Esophagus muscularis mucosa (tissue), 4 donors: ENCODE results near the gene CD34. TPM values are rescaled to one million over a fixed set of nuclear protein-coding genes. Genes with fewer than 3 reads are reported as not detected.

Source experiments
- DNase-seq: peaks from one replicate; pipeline ENCODE4 v3.0.0-alpha.2; 2017; ENCODE audit errors: extremely low spot score
- H3K27ac ChIP-seq, 4 donors: fragments of 200-600 bp; sonication (generic); replicated peaks in 1 of 4; 1 replicate in 3 of 4; 2 replicates in 1 of 4; pipeline ENCODE4 v1.5.1; 2016 to 2019; ENCODE audit warnings: mild to moderate bottlenecking in 1 of 4
- H3K27me3 ChIP-seq, 4 donors: fragments of 200-600 bp; sonication (generic); one replicate each; pipeline versions ENCODE4 v1.5.1 to v1.6.0; 2016 to 2019
- H3K36me3 ChIP-seq, 4 donors: fragments of 200-600 bp; sonication (generic); one replicate each; pipeline ENCODE4 v1.5.1; 2016 to 2019
- H3K4me1 ChIP-seq, 4 donors: fragments of 200-600 bp; sonication (generic); one replicate each; pipeline ENCODE4 v1.5.1; 2016 to 2019
- H3K4me3 ChIP-seq, 4 donors: fragments of 200-600 bp; sonication (generic); 1 replicate in 2 of 4; 2 replicates in 2 of 4; pipeline ENCODE4 v1.5.1; 2016 to 2019; ENCODE audit warnings: mild to moderate bottlenecking in 4 of 4, moderate library complexity in 1 of 4
- H3K9me3 ChIP-seq, 4 donors: fragments of 200-600 bp; sonication (generic); 1 replicate in 3 of 4; 2 replicates in 1 of 4; pipeline ENCODE4 v1.5.1; 2016 to 2019
- EP300 ChIP-seq: sonication (generic); formaldehyde crosslinking; IDR thresholded peaks from one replicate; pipeline ENCODE4 v1.6.1; 2017; ENCODE audit warnings: antibody characterized with exemption
- POLR2A ChIP-seq: fragments of 450-650 bp; IDR thresholded peaks from one replicate; pipeline ENCODE4 v1.6.1; 2017; ENCODE audit warnings: antibody characterized with exemption, moderate library complexity, mild to moderate bottlenecking, low read depth
- POLR2AphosphoS5 ChIP-seq, 2 donors: sonication (generic); formaldehyde crosslinking; IDR thresholded peaks; one replicate each; pipeline ENCODE4 v1.6.1; 2017; ENCODE audit warnings: antibody characterized with exemption in 2 of 2
- WGBS: methylation state at CpG from one replicate; pipeline ENCODE4 v1.1.5; 2018; 5-methylcytosine and 5-hydroxymethylcytosine counted together
- intact Hi-C: fragments of 100-400 bp; cut with DNase I; formaldehyde crosslinking; loops from one replicate; pipeline ENCODE4 v1.15.1; 2023
- total RNA-seq, 4 donors: library from RNA; depleted of rRNA; stranded (reverse); fragments of >200 nt; gene quantifications; one replicate each; pipeline versions ENCODE4 v1.1.0 to v1.2.1, GENCODE V29; 2016
- TF ChIP-seq, protein P1 (sequence below), 3 experiments: fragments of 200-600 bp in 2 of 3; fragments of 450-650 bp in 1 of 3; sonication (generic) in 2 of 3; IDR thresholded peaks; one replicate each; pipeline ENCODE4 v1.5.1; 2017 to 2019; ENCODE audit warnings: antibody characterized with exemption in 3 of 3, mild to moderate bottlenecking in 2 of 3, moderate library complexity in 1 of 3

The CD34 gene
- total RNA-seq, 4 donors from 2014 or later: 70.2 to 136 (median 93.3) TPM

DNA sequence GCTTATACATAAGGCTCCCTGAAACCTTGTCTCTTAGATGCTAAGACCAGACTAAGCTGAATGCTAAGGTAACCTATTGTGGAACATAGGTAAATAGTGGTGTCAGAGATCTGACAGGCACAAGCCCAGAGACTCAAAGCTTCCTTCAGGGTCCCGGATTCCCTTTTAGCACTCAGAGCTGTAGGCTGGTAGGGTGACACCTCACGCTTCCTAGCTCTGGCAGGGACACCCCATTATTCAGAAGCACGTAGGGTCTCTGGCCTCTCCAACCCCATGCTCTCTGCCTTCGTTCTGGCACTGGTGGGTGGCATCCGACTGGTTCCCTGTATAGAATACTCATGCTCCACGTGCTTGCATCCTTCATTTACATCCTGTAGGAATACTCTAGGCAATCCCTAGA is 68.4 kb downstream of the CD34 start:
- intact Hi-C loops: no loop called here
- Histone ChIP-seq H3K4me3 (no peak overlapping the region), H3K4me1 (peaks cover 61 to 94% (median 87%) of the 10 kb centered on the region in 4 donors), H3K9me3 (no peaks in the 10 kb centered on the region), H3K27ac (no peak overlapping the region), H3K36me3 (peaks cover 0 to 9% (median 2%) of the 10 kb centered on the region in 4 donors), H3K27me3 (no peaks in the 10 kb centered on the region)
- WGBS: 87% methylated on average over 6 of the region's 6 CpGs
- no peak for TF ChIP-seq POLR2AphosphoS5 (IDR thresholded peaks at IDR 0.05)
- TF ChIP-seq EP300: no peak
- no peak for TF ChIP-seq POLR2A
- TF ChIP-seq, protein P1, sequence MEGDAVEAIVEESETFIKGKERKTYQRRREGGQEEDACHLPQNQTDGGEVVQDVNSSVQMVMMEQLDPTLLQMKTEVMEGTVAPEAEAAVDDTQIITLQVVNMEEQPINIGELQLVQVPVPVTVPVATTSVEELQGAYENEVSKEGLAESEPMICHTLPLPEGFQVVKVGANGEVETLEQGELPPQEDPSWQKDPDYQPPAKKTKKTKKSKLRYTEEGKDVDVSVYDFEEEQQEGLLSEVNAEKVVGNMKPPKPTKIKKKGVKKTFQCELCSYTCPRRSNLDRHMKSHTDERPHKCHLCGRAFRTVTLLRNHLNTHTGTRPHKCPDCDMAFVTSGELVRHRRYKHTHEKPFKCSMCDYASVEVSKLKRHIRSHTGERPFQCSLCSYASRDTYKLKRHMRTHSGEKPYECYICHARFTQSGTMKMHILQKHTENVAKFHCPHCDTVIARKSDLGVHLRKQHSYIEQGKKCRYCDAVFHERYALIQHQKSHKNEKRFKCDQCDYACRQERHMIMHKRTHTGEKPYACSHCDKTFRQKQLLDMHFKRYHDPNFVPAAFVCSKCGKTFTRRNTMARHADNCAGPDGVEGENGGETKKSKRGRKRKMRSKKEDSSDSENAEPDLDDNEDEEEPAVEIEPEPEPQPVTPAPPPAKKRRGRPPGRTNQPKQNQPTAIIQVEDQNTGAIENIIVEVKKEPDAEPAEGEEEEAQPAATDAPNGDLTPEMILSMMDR (IDR thresholded peaks at IDR 0.05): no peak
- no peak for DNase-seq

DNA sequence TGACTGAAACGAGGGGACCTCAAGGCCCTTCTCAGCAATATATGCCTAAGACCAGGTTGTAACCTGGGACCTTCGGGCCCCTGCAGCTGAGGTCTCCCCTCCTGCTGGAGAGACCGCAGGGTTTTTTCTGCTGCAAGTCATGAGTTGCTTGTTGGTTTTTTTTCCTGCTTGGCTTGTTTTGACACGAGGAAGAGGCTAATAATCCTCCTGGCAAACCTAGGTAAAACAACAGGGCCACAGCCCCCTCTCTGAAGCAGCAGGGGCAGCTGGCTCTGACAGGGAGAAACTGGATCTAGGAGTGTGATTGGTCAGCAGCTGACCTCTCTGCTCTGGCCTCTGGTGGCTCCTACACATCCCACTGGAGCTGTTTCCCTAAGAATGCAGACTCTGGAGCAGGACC is 69.0 kb downstream of the CD34 start:
- DNase-seq: no peak
- Histone ChIP-seq H3K27ac (peak overlapping the region in 1 of 4 donors; percentile 22), H3K4me1 (peaks cover 63 to 94% (median 88%) of the 10 kb centered on the region in 4 donors), H3K27me3 (no peaks in the 10 kb centered on the region), H3K4me3 (no peak overlapping the region), H3K36me3 (peaks cover 0 to 9% (median 2%) of the 10 kb centered on the region in 4 donors), H3K9me3 (no peaks in the 10 kb centered on the region)
- intact Hi-C loops: no loop called here
- 81% methylated on average over 3 of the region's 4 CpGs for WGBS
- TF ChIP-seq, protein P1 (IDR thresholded peaks at IDR 0.05): no peak

DNA sequence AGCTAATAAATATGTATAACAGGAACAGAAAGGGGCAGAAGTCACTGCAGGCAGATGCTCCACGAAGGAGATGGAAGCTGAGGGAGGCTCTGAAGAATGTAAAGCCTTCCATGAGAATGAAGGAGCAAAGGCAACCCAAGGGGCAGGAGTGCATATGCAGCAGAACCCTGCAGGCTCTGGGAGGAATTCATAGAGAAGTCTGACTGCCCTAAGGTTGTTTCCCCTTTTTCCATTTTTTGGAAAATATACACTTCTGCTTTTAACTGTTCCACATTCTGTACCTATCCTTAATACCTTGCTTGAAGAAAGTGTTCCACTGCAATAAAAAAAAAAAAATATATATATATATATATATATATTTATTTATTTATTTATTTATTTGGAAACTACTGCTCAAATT is 69.6 kb downstream of the CD34 start:
- no peak overlapping the region for H3K27ac ChIP-seq
- 43% methylated on average over 1 of the region's 1 CpG for WGBS
- H3K4me1 ChIP-seq: peaks cover 67 to 96% (median 91%) of the 10 kb centered on the region in 4 donors
- H3K27me3 ChIP-seq: no peaks in the 10 kb centered on the region
- no peaks in the 10 kb centered on the region for H3K9me3 ChIP-seq
- DNase-seq: no peak
- intact Hi-C loops: no loop called here
- H3K4me3 ChIP-seq: no peak overlapping the region
- peaks cover 0 to 9% (median 2%) of the 10 kb centered on the region in 4 donors for H3K36me3 ChIP-seq
- TF ChIP-seq, protein P1 (IDR thresholded peaks at IDR 0.05): no peak

DNA sequence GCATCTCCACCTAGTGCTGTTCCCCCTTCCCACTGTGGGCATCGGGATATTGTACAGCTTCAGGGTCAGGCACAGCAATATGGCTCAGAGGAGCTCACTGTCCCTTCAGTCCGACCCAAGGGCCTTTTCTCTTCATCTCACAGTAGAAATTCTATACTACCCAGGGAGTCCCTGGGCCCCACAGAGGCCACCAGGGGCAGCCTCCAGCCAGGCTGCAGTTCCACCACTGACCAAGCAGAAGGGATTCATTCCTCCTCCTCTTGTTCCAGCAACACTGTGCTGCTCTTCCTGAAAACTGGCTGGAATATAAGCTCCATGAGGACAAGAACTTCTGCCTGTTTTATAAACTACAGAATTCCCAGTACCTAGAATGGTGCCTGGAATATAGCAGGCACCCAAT is 70.5 kb downstream of the CD34 start:
- no peak for DNase-seq
- H3K4me3 ChIP-seq: no peak overlapping the region
- H3K4me1 ChIP-seq: peaks cover 67 to 96% (median 91%) of the 10 kb centered on the region in 4 donors
- H3K36me3 ChIP-seq: peaks cover 0 to 9% (median 3%) of the 10 kb centered on the region in 4 donors
- peak overlapping the region; percentile 7 to 98 (median 33) for H3K27ac ChIP-seq
- no peak for TF ChIP-seq POLR2A
- no peak for TF ChIP-seq EP300
- TF ChIP-seq, protein P1 (IDR thresholded peaks at IDR 0.05): peak in 1 of 3 experiments; percentile 7
- TF ChIP-seq POLR2AphosphoS5 (IDR thresholded peaks at IDR 0.05): no peak
- no peaks in the 10 kb centered on the region for H3K27me3 ChIP-seq
- WGBS: 83% methylated on average over 2 of the region's 2 CpGs
- intact Hi-C loops: no loop called here
- no peaks in the 10 kb centered on the region for H3K9me3 ChIP-seq

DNA sequence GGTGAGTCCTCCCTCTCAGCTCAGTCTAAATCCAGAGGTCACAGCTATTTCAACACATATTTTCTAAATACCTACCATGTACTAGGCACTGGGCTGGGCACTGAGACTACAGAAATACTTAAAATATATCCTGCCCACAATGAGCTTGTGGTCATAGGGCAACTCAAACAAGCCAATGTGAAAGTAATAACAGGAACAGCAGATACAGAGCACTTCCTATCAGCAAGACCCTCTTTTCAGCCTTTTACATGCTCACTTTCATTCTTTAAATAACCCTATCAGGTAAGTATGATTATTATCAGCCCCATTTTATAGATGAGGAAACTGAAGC is 71.9 kb downstream of the CD34 start:
- H3K4me1 ChIP-seq: peaks cover 67 to 96% (median 91%) of the 10 kb centered on the region in 4 donors
- no peaks in the 10 kb centered on the region for H3K27me3 ChIP-seq
- peaks cover 0 to 9% (median 4%) of the 10 kb centered on the region in 4 donors for H3K36me3 ChIP-seq
- no peak for DNase-seq
- intact Hi-C loops: no loop called here
- no peaks in the 10 kb centered on the region for H3K9me3 ChIP-seq
- TF ChIP-seq POLR2AphosphoS5 (IDR thresholded peaks at IDR 0.05) (no peak), POLR2A (no peak), EP300 (no peak)
- TF ChIP-seq, protein P1 (IDR thresholded peaks at IDR 0.05): no peak
- peak overlapping the region; percentile 60 to 99 (median 86) for H3K27ac ChIP-seq
- H3K4me3 ChIP-seq: no peak overlapping the region
